Measurements from ENCODE around the gene ERAP2. TPM values are rescaled to one million over a fixed set of nuclear protein-coding genes. Genes with fewer than 3 reads are reported as not detected.
A peak's percentile ranks its signal among the peaks of the same experiment; 100 is the strongest.

Gene ERAP2
- total and polyA plus RNA-seq, 10 of the 15 experiments (the other 5 are each of a cell fraction or from before 2014, with no cell fraction given), result 4.0 to 28.7 (median 11.7) TPM

DNA sequence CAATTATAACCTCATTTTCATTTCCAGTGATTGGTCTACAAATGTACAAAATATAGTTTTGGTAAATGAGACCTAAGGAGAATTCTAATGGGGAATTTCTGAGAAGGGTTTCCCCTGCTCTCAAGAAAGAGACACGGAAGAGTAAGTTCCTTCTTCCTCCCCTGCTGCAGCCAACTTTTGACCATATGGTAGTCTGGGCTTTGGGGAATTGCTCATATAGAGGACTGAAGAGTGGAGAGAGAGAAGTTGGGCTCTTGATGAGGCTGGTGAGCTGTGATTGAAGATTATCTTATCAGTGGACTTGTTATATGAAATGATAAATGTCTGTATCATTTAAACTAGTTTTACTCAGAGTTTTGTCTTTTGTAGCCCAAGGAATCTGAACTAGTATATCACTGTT is 55.3 kb downstream of the ERAP2 start (continued):
- TF ChIP-seq, protein P1, sequence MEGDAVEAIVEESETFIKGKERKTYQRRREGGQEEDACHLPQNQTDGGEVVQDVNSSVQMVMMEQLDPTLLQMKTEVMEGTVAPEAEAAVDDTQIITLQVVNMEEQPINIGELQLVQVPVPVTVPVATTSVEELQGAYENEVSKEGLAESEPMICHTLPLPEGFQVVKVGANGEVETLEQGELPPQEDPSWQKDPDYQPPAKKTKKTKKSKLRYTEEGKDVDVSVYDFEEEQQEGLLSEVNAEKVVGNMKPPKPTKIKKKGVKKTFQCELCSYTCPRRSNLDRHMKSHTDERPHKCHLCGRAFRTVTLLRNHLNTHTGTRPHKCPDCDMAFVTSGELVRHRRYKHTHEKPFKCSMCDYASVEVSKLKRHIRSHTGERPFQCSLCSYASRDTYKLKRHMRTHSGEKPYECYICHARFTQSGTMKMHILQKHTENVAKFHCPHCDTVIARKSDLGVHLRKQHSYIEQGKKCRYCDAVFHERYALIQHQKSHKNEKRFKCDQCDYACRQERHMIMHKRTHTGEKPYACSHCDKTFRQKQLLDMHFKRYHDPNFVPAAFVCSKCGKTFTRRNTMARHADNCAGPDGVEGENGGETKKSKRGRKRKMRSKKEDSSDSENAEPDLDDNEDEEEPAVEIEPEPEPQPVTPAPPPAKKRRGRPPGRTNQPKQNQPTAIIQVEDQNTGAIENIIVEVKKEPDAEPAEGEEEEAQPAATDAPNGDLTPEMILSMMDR (IDR thresholded peaks at IDR 0.05 in 2 of 3, conservative IDR thresholded peaks at IDR 0.05 in 1 of 3; ENCODE audit: control insufficient read depth in 2 of 3, extremely low read depth in 1 of 3, insufficient read depth in 1 of 3, low read depth in 3 of 3, low read length in 3 of 3), result no peak
- TF ChIP-seq SMC3 (IDR thresholded peaks at IDR 0.05; ENCODE audit: borderline replicate concordance, low read length) (no peak), BCL11A (IDR thresholded peaks at IDR 0.05; ENCODE audit: low read depth, low read length) (0 out of 2 replicates have a peak, but pooled peaks have one; percentile 10), NR2C2 (IDR thresholded peaks at IDR 0.05; ENCODE audit: borderline replicate concordance, control insufficient read depth, insufficient read length, low read depth) (no peak), RFX5 (IDR thresholded peaks at IDR 0.05; ENCODE audit: low read depth, low read length) (no peak), YBX1 (IDR thresholded peaks at IDR 0.05) (no peak), SIN3A (IDR thresholded peaks at IDR 0.05; ENCODE audit: low read depth, low read length) (no peak), HDGF (IDR thresholded peaks at IDR 0.05) (no peak), POLR2A (IDR thresholded peaks at IDR 0.05; ENCODE audit: low read depth, low read length) (peak; percentile 56; the same call in 1 of the 2 replicates), MTA2 (IDR thresholded peaks at IDR 0.05; ENCODE audit: low read depth) (no peak), IKZF2 (IDR thresholded peaks at IDR 0.05) (peak; percentile 31 to 46; a peak in 1 of 4 replicates), NFYB (IDR thresholded peaks at IDR 0.05; ENCODE audit: insufficient read depth, low read depth, low read length) (no peak), HCFC1 (IDR thresholded peaks at IDR 0.05; ENCODE audit: low read length) (no peak), GATAD2B (conservative IDR thresholded peaks at IDR 0.05; ENCODE audit: low read depth) (no peak), TCF3 (IDR thresholded peaks at IDR 0.05; ENCODE audit: borderline replicate concordance, insufficient read depth, low read depth, low read length) (no peak), FOS (IDR thresholded peaks at IDR 0.05; ENCODE audit: borderline replicate concordance, extremely low read depth, insufficient read length) (no peak), RAD21 (IDR thresholded peaks at IDR 0.05; ENCODE audit: insufficient read depth, low read depth, low read length) (peak; percentile 12; the same call in 1 of the 2 replicates)
- TF ChIP-seq, protein P2, sequence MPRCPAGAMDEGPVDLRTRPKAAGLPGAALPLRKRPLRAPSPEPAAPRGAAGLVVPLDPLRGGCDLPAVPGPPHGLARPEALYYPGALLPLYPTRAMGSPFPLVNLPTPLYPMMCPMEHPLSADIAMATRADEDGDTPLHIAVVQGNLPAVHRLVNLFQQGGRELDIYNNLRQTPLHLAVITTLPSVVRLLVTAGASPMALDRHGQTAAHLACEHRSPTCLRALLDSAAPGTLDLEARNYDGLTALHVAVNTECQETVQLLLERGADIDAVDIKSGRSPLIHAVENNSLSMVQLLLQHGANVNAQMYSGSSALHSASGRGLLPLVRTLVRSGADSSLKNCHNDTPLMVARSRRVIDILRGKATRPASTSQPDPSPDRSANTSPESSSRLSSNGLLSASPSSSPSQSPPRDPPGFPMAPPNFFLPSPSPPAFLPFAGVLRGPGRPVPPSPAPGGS (IDR thresholded peaks at IDR 0.05; ENCODE audit: borderline replicate concordance, insufficient read depth, low read depth, low read length, poor library complexity, severe bottlenecking), result peak; percentile 24
- TF ChIP-seq, protein P3, sequence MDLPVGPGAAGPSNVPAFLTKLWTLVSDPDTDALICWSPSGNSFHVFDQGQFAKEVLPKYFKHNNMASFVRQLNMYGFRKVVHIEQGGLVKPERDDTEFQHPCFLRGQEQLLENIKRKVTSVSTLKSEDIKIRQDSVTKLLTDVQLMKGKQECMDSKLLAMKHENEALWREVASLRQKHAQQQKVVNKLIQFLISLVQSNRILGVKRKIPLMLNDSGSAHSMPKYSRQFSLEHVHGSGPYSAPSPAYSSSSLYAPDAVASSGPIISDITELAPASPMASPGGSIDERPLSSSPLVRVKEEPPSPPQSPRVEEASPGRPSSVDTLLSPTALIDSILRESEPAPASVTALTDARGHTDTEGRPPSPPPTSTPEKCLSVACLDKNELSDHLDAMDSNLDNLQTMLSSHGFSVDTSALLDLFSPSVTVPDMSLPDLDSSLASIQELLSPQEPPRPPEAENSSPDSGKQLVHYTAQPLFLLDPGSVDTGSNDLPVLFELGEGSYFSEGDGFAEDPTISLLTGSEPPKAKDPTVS (IDR thresholded peaks at IDR 0.05; ENCODE audit: low read depth, low read length), result no peak
- TF ChIP-seq, protein P4, sequence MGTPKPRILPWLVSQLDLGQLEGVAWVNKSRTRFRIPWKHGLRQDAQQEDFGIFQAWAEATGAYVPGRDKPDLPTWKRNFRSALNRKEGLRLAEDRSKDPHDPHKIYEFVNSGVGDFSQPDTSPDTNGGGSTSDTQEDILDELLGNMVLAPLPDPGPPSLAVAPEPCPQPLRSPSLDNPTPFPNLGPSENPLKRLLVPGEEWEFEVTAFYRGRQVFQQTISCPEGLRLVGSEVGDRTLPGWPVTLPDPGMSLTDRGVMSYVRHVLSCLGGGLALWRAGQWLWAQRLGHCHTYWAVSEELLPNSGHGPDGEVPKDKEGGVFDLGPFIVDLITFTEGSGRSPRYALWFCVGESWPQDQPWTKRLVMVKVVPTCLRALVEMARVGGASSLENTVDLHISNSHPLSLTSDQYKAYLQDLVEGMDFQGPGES (IDR thresholded peaks at IDR 0.05), result no peak
- TF ChIP-seq, protein P5, sequence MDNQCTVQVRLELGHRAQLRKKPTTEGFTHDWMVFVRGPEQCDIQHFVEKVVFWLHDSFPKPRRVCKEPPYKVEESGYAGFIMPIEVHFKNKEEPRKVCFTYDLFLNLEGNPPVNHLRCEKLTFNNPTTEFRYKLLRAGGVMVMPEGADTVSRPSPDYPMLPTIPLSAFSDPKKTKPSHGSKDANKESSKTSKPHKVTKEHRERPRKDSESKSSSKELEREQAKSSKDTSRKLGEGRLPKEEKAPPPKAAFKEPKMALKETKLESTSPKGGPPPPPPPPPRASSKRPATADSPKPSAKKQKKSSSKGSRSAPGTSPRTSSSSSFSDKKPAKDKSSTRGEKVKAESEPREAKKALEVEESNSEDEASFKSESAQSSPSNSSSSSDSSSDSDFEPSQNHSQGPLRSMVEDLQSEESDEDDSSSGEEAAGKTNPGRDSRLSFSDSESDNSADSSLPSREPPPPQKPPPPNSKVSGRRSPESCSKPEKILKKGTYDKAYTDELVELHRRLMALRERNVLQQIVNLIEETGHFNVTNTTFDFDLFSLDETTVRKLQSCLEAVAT (IDR thresholded peaks at IDR 0.05), result no peak
- TF ChIP-seq, protein P6, sequence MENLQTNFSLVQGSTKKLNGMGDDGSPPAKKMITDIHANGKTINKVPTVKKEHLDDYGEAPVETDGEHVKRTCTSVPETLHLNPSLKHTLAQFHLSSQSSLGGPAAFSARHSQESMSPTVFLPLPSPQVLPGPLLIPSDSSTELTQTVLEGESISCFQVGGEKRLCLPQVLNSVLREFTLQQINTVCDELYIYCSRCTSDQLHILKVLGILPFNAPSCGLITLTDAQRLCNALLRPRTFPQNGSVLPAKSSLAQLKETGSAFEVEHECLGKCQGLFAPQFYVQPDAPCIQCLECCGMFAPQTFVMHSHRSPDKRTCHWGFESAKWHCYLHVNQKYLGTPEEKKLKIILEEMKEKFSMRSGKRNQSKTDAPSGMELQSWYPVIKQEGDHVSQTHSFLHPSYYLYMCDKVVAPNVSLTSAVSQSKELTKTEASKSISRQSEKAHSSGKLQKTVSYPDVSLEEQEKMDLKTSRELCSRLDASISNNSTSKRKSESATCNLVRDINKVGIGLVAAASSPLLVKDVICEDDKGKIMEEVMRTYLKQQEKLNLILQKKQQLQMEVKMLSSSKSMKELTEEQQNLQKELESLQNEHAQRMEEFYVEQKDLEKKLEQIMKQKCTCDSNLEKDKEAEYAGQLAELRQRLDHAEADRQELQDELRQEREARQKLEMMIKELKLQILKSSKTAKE (IDR thresholded peaks at IDR 0.05; ENCODE audit: low read depth, poor library complexity, severe bottlenecking), result no peak

Data from GM12878 (cell line).